HepG2 (cell line): ENCODE measurements around the gene C1QTNF12. TPM values are rescaled to one million over a fixed set of nuclear protein-coding genes. Genes with fewer than 3 reads are reported as not detected.

Source experiments
- ATAC-seq: fragments of 200-7000 bp; cut with Tn5 transposase; 3 replicates; pipeline ENCODE4 v1.9.1; 2020; ENCODE audit warnings: mild to moderate bottlenecking, moderate library complexity
- BruUV-seq: library from RNA; stranded (reverse); fragments of 400-500 nt; replicated peaks from 2 replicates; lab custom pipeline; 2021; lab: Mats Ljungman, UMichigan
- CTCF ChIA-PET: fragments of 300-600 bp; formaldehyde crosslinking; extraction: SDS; loops from one replicate; lab custom pipeline; 2021; ENCODE audit warnings: low total read pairs, inconsistent platforms, low intra/inter-chr PET ratio; lab: Yijun Ruan, JAX
- POLR2A ChIA-PET: fragments of 350-600 bp; sonication (Branson Sonifier 250); formaldehyde crosslinking; loops from one replicate; lab custom pipeline; 2020; ENCODE audit warnings: antibody characterized with exemption, inconsistent platforms; lab: Yijun Ruan, JAX
- DNase-seq: peaks from one replicate; pipeline ENCODE4 v3.0.0-alpha.2; 2015; ENCODE audit warnings: low spot score
- FAIRE-seq: peaks from 3 replicates; lab custom pipeline; 2011; peaks lifted over from hg19 to GRCh38; lab: Jason Lieb, UNC
- H2AFZ ChIP-seq: one replicate; pipeline ENCODE4 v1.6.1; 2011; ENCODE audit warnings: low read length, inconsistent platforms
- H3K27ac ChIP-seq: fragments of 300-600 bp; 3 replicates; pipeline ENCODE4 v1.8.0; 2011; ENCODE audit warnings: mixed run types, mild to moderate bottlenecking, mixed read lengths, low read length, inconsistent platforms; ENCODE audit not compliant: insufficient read depth; ENCODE audit errors: extremely low read length
- H3K27me3 ChIP-seq, 2 experiments: fragments of 200-600 bp in 1 of 2; 2 replicates in 1 of 2; 3 replicates in 1 of 2; pipeline versions ENCODE4 v1.6.0 to v1.8.0; 2011; ENCODE audit warnings: low read length in 2 of 2, mild to moderate bottlenecking in 2 of 2, moderate library complexity in 2 of 2, inconsistent platforms in 1 of 2; ENCODE audit not compliant: insufficient read depth in 2 of 2, control insufficient read depth in 1 of 2
- H3K36me3 ChIP-seq, 2 experiments: fragments of 200-600 bp in 1 of 2; replicated peaks in 1 of 2; 2 replicates in 1 of 2; 3 replicates in 1 of 2; pipeline versions ENCODE4 v1.5.1 to v1.8.0; 2011; ENCODE audit warnings: low read length in 2 of 2, inconsistent platforms in 1 of 2; ENCODE audit not compliant: insufficient read depth in 2 of 2, control insufficient read depth in 1 of 2
- H3K4me1 ChIP-seq: 2 replicates; pipeline ENCODE4 v1.5.1; 2012; ENCODE audit warnings: low read length, inconsistent platforms; ENCODE audit not compliant: insufficient read depth
- H3K4me2 ChIP-seq: 2 replicates; pipeline ENCODE4 v1.6.0; 2011; ENCODE audit warnings: low read depth, low read length, inconsistent platforms
- H3K4me3 ChIP-seq, 3 experiments: fragments of 200-600 bp in 1 of 3; sonication (generic), shearing (Covaris generic) in 1 of 3; replicated peaks in 1 of 3; 2 replicates each; pipeline ENCODE4 v1.5.1; 2011 to 2016; ENCODE audit warnings: low read length in 3 of 3, inconsistent platforms in 2 of 3, low read depth in 2 of 3, mild to moderate bottlenecking in 2 of 3, control low read depth in 1 of 3, mixed read lengths in 1 of 3; ENCODE audit not compliant: insufficient read depth in 1 of 3
- H3K79me2 ChIP-seq: one replicate; pipeline ENCODE4 v1.6.1; 2011; ENCODE audit warnings: low read length, inconsistent platforms; ENCODE audit not compliant: insufficient read depth
- H3K9ac ChIP-seq: 2 replicates; pipeline ENCODE4 v1.6.0; 2011; ENCODE audit warnings: mild to moderate bottlenecking, low read depth, low read length, inconsistent platforms; ENCODE audit not compliant: insufficient read depth
- H3K9me3 ChIP-seq: 2 replicates; pipeline ENCODE4 v1.5.1; 2012; ENCODE audit warnings: mild to moderate bottlenecking, low read length
- H4K20me1 ChIP-seq: 2 replicates; pipeline ENCODE4 v1.6.0; 2011; ENCODE audit warnings: inconsistent platforms, mild to moderate bottlenecking, low read length, moderate library complexity; ENCODE audit not compliant: insufficient read depth
- AGO2 ChIP-seq: fragments of 200-400 bp; formaldehyde crosslinking; optimal IDR thresholded peaks from 2 replicates; pipeline ENCODE3; 2017; ENCODE audit warnings: mild to moderate bottlenecking, low read depth, low read length, moderate library complexity
- PRMT3 ChIP-seq: sonication (generic); formaldehyde crosslinking; IDR thresholded peaks from 2 replicates; pipeline ENCODE4 v1.8.1; 2022; ENCODE audit warnings: low read depth, mild to moderate bottlenecking, moderate library complexity, missing genetic modification reagents, borderline replicate concordance
- SMARCE1 ChIP-seq: fragments of 450-650 bp; IDR thresholded peaks from 2 replicates; pipeline ENCODE4 v1.6.1; 2017; ENCODE audit warnings: borderline replicate concordance
- ZNF121 ChIP-seq: sonication (generic); formaldehyde crosslinking; IDR thresholded peaks from 2 replicates; pipeline ENCODE4 v1.5.0; 2020; ENCODE audit warnings: mild to moderate bottlenecking, missing genetic modification reagents
- ZNF687 ChIP-seq: sonication (generic); formaldehyde crosslinking; IDR thresholded peaks from 2 replicates; pipeline ENCODE4 v1.5.1; 2020; ENCODE audit warnings: mild to moderate bottlenecking, missing genetic modification reagents, moderate library complexity
- ZSCAN30 ChIP-seq: sonication (generic); formaldehyde crosslinking; IDR thresholded peaks from 2 replicates; pipeline ENCODE4 v1.5.0; 2020; ENCODE audit warnings: mild to moderate bottlenecking, missing genetic modification reagents
- WGBS: methylation state at CpG from one replicate; pipeline ENCODE4 v1.1.6; 2017; ENCODE audit warnings: low lambda C conversion rate; 5-methylcytosine and 5-hydroxymethylcytosine counted together
- in situ Hi-C: cut with HindIII; loops from 2 replicates; pipeline ENCODE4 v1.10.0; 2017; ENCODE audit warnings: low pct_unique_long_range_greater_than_20kb; ENCODE audit not compliant: extremely low pct_ligation_motif_present
- intact Hi-C: fragments of 100-400 bp; cut with micrococcal nuclease; formaldehyde crosslinking; loops from one replicate; pipeline ENCODE4 v1.10.0; 2022; ENCODE audit not compliant: unreplicated experiment
- polyA plus RNA-seq, 8 experiments: library from polyadenylated mRNA; depleted of rRNA in 3 of 8; stranded (reverse) in 7 of 8; unstranded in 1 of 8; fragments of >200 nt; fragmentation: Illumina TruSeq in 4 of 8; extraction: Trizol in 4 of 8; gene quantifications; 2 replicates each; pipeline versions ENCODE4 v1.2.1 to v1.2.3, GENCODE V29; 2011 to 2016; ENCODE audit warnings: low read depth in 4 of 8, missing spikeins in 1 of 8, mixed read lengths in 1 of 8; ENCODE audit not compliant: insufficient read depth in 1 of 8
- total RNA-seq, 5 experiments: library from RNA; depleted of rRNA; stranded (reverse); fragments of >200 nt; fragmentation: Illumina TruSeq; extraction: Trizol; gene quantifications; 2 replicates each; pipeline ENCODE4 v1.2.3, GENCODE V29; 2016; ENCODE audit warnings: low read depth in 1 of 5

Gene C1QTNF12
- total and polyA plus RNA-seq, 2 of the 13 experiments (the other 11 are each of a cell fraction or from before 2014, with no cell fraction given): 0.18 to 0.64 TPM

GRCh38 chr1:1253314-1253713 is 6.8 kb upstream of the C1QTNF12 start:
- DNase-seq (no peak), FAIRE-seq (no peak), ATAC-seq (no peak)
- WGBS: 93% methylated on average over 6 of the region's 12 CpGs
- H3K4me1 ChIP-seq: no peaks in the 10 kb centered on the region
- H3K9me3 ChIP-seq: no peaks in the 10 kb centered on the region
- ChIA-PET POLR2A (no interaction called here), CTCF (no interaction called here)
- TF ChIP-seq ZNF121 (CRISPR knock-in tag) (peak; percentile 91), SMARCE1 (no peak)
- BruUV-seq: no TSS peak
- H3K79me2 ChIP-seq: no peaks in the 10 kb centered on the region
- H3K9ac ChIP-seq: no peak overlapping the region
- H3K4me3 ChIP-seq: no peak overlapping the region
- in situ Hi-C loops (no loop called here), intact Hi-C loops (loop anchor here (5.0 kb wide), 1 partner anchor 131 kb away; no protein-coding TSS in a partner anchor)
- H3K36me3 ChIP-seq: peaks cover 7 to 15% of the 10 kb centered on the region in 2 experiments; a peak in 4 of 5 replicates
- H3K27ac ChIP-seq: no peak overlapping the region
- H4K20me1 ChIP-seq: no peaks in the 10 kb centered on the region
- no peak overlapping the region for H3K4me2 ChIP-seq
- no peaks in the 10 kb centered on the region for H3K27me3 ChIP-seq
- no peak overlapping the region for H2AFZ ChIP-seq

DNA sequence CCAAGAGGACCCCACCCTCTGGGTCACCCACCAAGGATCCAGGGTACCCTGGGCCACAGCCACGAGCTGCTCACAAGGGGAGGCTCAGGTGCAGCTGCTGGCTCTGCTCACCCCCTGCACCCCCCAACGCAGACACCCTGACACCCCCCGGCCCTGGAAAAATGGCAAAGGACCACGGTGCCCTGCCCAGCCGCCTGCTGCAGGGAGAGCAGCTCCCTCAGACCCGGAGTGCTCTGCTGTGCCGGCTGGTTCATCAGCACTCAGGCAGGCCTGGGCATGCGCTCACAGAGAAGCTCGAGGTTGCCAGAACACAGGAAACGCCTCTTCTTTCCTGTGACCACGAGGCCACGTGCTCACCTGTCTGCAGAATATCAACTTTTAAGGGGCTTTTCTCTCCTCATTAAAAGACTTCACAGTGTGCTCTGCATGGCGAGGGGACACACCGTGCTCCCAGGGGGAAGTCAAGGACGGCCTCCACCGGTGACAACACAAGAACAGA is 4.3 kb upstream of the C1QTNF12 start:
- DNase-seq: no peak
- TF ChIP-seq AGO2: peak; percentile 49
- peak; percentile 13; the same call in 1 of the 2 replicates for TF ChIP-seq ZNF687 (CRISPR knock-in tag)
- no peak for TF ChIP-seq PRMT3 (CRISPR knock-in tag)
- no peak for TF ChIP-seq ZSCAN30 (CRISPR knock-in tag)
- no peak overlapping the region for H3K9ac ChIP-seq
- H3K27ac ChIP-seq: no peak overlapping the region
- H3K27me3 ChIP-seq: no peaks in the 10 kb centered on the region
- H3K9me3 ChIP-seq: no peaks in the 10 kb centered on the region
- no peaks in the 10 kb centered on the region for H3K79me2 ChIP-seq
- no peak overlapping the region for H2AFZ ChIP-seq
- in situ Hi-C loops: no loop called here
- no peaks in the 10 kb centered on the region for H3K4me1 ChIP-seq
- POLR2A ChIA-PET: interaction anchor here (1.3 to 1.6 kb wide), 3 partner anchors 11 to 129 kb away, joined by 3 to 6 read pairs (median 4); no protein-coding TSS in a partner anchor
- H4K20me1 ChIP-seq: no peaks in the 10 kb centered on the region
- no peak overlapping the region for H3K4me2 ChIP-seq
- H3K36me3 ChIP-seq: peaks cover 6 to 7% of the 10 kb centered on the region in 2 experiments; a peak in 3 of 5 replicates
- ATAC-seq: peak; percentile 8; the same call in 1 of the 3 replicates
- WGBS: 97% methylated on average over 8 of the region's 16 CpGs
- H3K4me3 ChIP-seq: no peak overlapping the region
- CTCF ChIA-PET: interaction anchor here (0.7 kb wide), 2 partner anchors 126 to 129 kb away, joined by 3 to 8 read pairs; no protein-coding TSS in a partner anchor
- intact Hi-C loops: loop anchor here (5.0 kb wide), 1 partner anchor 129 kb away; no protein-coding TSS in a partner anchor
- no peak for FAIRE-seq
- BruUV-seq: no TSS peak
